Aorta (tissue), 5 donors: Measurements from ENCODE around the gene CD300H. TPM values are rescaled to one million over a fixed set of nuclear protein-coding genes. Genes with fewer than 3 reads are reported as not detected.
"Not testable (repeated sequence)": the region's sequence is repeated elsewhere in the genome, so short reads cannot be mapped to it uniquely, and the experiment has no call there.

Source experiments
- ATAC-seq: fragments of 200-7000 bp; cut with Tn5 transposase; one replicate; pipeline ENCODE4 v1.9.1; 2022; ENCODE audit warnings: moderate library complexity; ENCODE audit not compliant: low FRiP score
- DNase-seq, 2 donors: peaks; one replicate each; pipeline ENCODE4 v3.0.0-alpha.2; 2020
- H3K27ac ChIP-seq, 2 donors: one replicate each; pipeline ENCODE4 v1.5.1; 2013; ENCODE audit warnings: low read length in 2 of 2, mild to moderate bottlenecking in 2 of 2, moderate library complexity in 2 of 2, control low read depth in 1 of 2, inconsistent platforms in 1 of 2, low read depth in 1 of 2
- H3K27me3 ChIP-seq, 2 donors: one replicate each; pipeline ENCODE4 v1.6.1; 2013; ENCODE audit warnings: control low read depth in 1 of 2, low read length in 1 of 2, mild to moderate bottlenecking in 1 of 2, moderate library complexity in 1 of 2; ENCODE audit not compliant: insufficient read depth in 2 of 2, control insufficient read depth in 1 of 2
- H3K36me3 ChIP-seq, 2 donors: one replicate each; pipeline ENCODE4 v1.6.1; 2013; ENCODE audit warnings: control low read depth in 1 of 2, low read length in 1 of 2, mild to moderate bottlenecking in 1 of 2; ENCODE audit not compliant: insufficient read depth in 2 of 2, control insufficient read depth in 1 of 2
- H3K4me1 ChIP-seq, 2 donors: one replicate each; pipeline ENCODE4 v1.6.1; 2013; ENCODE audit warnings: low read length in 2 of 2, control low read depth in 1 of 2, mild to moderate bottlenecking in 1 of 2, moderate library complexity in 1 of 2; ENCODE audit not compliant: insufficient read depth in 2 of 2, control insufficient read depth in 1 of 2
- H3K4me3 ChIP-seq, 2 donors: one replicate each; pipeline ENCODE4 v1.5.1; 2013; ENCODE audit warnings: low read length in 2 of 2, control low read depth in 1 of 2, mild to moderate bottlenecking in 1 of 2
- H3K9me3 ChIP-seq: one replicate; pipeline ENCODE4 v1.6.1; 2013; ENCODE audit warnings: mild to moderate bottlenecking, low read length; ENCODE audit not compliant: control insufficient read depth
- WGBS, 2 donors: extraction: QIAGEN DNeasy Blood & Tissue Kit; methylation state at CpG; one replicate each; pipeline ENCODE4 v1.1.7; 2013; 5-methylcytosine and 5-hydroxymethylcytosine counted together
- intact Hi-C, 2 donors: fragments of 100-400 bp; cut with DNase I; formaldehyde crosslinking; loops; one replicate each; pipeline versions ENCODE4 v1.14.2 to v1.15.0; 2022
- polyA plus RNA-seq, 2 donors: library from polyadenylated mRNA; stranded (reverse); fragments of 200-250 nt; gene quantifications; one replicate each; pipeline ENCODE4 v1.2.3, GENCODE V29; 2013
- total RNA-seq, 2 donors: library from RNA; stranded (reverse); fragmentation: NEBNext Ultra II Directional; extraction: Animal tissue kit (Norgen Biotek cat#: 25700); gene quantifications; one replicate each; pipeline ENCODE4 v1.2.1, GENCODE V29; 2021
- donor health status: healthy with polysubstance abuse.
- donor health status: Bipolar disorder and iron deficiency.
- donor health status: DM: no; HTN: no; CAD: no.
- donor health status: DM: no; HTN: no; CAD: no.
- donor health status: DM: yes; HTN: yes; CAD: no.

The CD300H gene
- total and polyA plus RNA-seq, 4 donors, result not detected

DNA sequence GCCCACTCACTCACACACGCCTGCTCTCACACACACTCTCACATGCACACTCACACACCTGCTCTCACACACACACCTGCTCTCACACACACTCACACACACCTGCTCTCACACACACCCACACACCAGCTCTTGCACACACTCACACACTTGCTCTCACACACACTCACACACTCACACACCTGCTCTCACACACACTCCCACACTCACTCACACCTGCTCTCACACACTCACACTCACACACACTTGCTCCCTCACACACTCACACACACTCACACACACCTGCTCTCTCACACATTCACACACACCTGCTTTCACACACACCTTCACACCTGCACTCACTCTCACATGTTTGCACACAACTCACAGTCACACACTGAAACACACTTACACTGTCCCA, 4.0 kb downstream of the CD300H start:
- peaks cover 1% of the 10 kb centered on the region for H3K9me3 ChIP-seq
- no peak for ATAC-seq
- no peaks in the 10 kb centered on the region for H3K36me3 ChIP-seq
- DNase-seq, result no peak
- 84 to 90% methylated on average over 1 of the region's 1 CpG for WGBS, 2 donors
- intact Hi-C loops, result no loop called here
- H3K27ac ChIP-seq, result no peak overlapping the region
- no peaks in the 10 kb centered on the region for H3K4me1 ChIP-seq
- no peak overlapping the region for H3K4me3 ChIP-seq
- no peaks in the 10 kb centered on the region for H3K27me3 ChIP-seq

- 64 to 77% methylated on average over 3 of the region's 3 CpGs for WGBS, 2 donors
- no peaks in the 10 kb centered on the region for H3K4me1 ChIP-seq
- intact Hi-C loops, result no loop called here
Observed at GRCh38 chr17:74561586-74561985, 5.7 kb downstream of the CD300H start.

GRCh38 chr17:74558882-74559519, 8.3 kb downstream of the CD300H start:
- 71 to 73% methylated on average over 6 of the region's 6 CpGs for WGBS, 2 donors
- DNase-seq, result peak in 1 of 2 donors; percentile 4
- Histone ChIP-seq H3K4me3 (no peak overlapping the region), H3K4me1 (no peaks in the 10 kb centered on the region), H3K9me3 (peaks cover 1% of the 10 kb centered on the region), H3K27ac (no peak overlapping the region), H3K36me3 (no peaks in the 10 kb centered on the region), H3K27me3 (no peaks in the 10 kb centered on the region)
- intact Hi-C loops, result no loop called here
- no peak for ATAC-seq

More at GRCh38 chr17:74561586-74561985, 5.7 kb downstream of the CD300H start:
- DNase-seq (no peak), ATAC-seq (no peak)
- H3K9me3 ChIP-seq, result peaks cover 1% of the 10 kb centered on the region
- H3K4me3 ChIP-seq, result no peak overlapping the region
- H3K27me3 ChIP-seq, result no peaks in the 10 kb centered on the region
- no peaks in the 10 kb centered on the region for H3K36me3 ChIP-seq
- H3K27ac ChIP-seq, result no peak overlapping the region

DNA sequence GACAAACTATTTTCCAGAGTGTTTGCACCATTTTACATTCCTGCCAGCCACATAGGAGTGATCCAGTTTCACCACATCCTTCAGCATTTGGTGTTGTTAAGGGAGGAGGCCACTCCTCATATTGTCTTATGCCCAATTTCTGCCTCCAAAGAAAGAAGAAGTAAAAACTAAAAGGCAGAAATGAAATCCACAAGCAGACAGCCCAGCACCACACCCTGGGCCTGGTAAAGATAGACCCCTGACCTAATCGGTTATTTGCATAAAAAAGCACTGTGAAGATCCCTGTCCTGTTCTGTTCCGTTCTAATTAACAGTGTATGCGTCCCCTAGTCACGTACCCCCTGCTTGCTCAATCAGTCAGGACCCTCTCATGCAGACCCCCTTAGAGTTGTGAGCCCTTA, 8.9 kb downstream of the CD300H start:
- ATAC-seq, H3K4me3 ChIP-seq, H3K4me1 ChIP-seq, H3K27me3 ChIP-seq, DNase-seq, H3K27ac ChIP-seq, H3K36me3 ChIP-seq, intact Hi-C loops, H3K9me3 ChIP-seq: not testable (repeated sequence)
- WGBS, 2 donors, result 72 to 73% methylated on average over 4 of the region's 4 CpGs

GRCh38 chr17:74555427-74555940, 11.8 kb downstream of the CD300H start:
- Histone ChIP-seq H3K9me3 (peaks cover 1% of the 10 kb centered on the region), H3K27me3 (no peaks in the 10 kb centered on the region), H3K27ac (no peak overlapping the region), H3K4me3 (no peak overlapping the region), H3K4me1 (no peaks in the 10 kb centered on the region), H3K36me3 (no peaks in the 10 kb centered on the region)
- WGBS, 2 donors, result 63 to 67% methylated on average over 7 of the region's 7 CpGs
- ATAC-seq, result no peak
- DNase-seq, result peak in 1 of 2 donors; percentile 41
- intact Hi-C loops, result no loop called here

GRCh38 chr17:74554909-74555308, 12.4 kb downstream of the CD300H start:
- WGBS, 2 donors, result 42 to 53% methylated on average over 6 of the region's 6 CpGs
- no peaks in the 10 kb centered on the region for H3K27me3 ChIP-seq

DNA sequence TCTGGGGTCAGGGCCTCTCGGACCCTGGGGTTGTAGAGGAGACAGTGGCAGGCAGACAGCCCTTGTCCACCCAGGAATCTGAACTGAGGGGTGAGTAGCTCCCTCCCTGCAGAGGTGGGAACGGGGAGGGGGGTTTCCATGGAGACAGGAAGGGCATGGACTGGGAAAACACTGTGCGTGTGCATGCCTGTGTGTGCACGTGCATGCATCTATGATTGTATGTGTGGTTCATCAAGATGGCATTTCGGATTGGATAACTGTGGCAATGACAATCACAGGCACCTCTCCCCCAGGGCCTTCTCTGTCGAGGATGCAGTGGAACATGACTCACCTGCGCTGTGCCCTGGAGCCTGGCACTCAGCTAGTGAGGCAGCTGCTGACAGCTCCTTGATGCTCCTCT, 15.3 kb downstream of the CD300H start:
- ATAC-seq, result no peak
- H3K36me3 ChIP-seq, result no peaks in the 10 kb centered on the region
- H3K4me1 ChIP-seq, result no peaks in the 10 kb centered on the region
- no peak for DNase-seq
- H3K9me3 ChIP-seq, result no peaks in the 10 kb centered on the region
- no peak overlapping the region for H3K27ac ChIP-seq
- intact Hi-C loops, result no loop called here
- 42 to 44% methylated on average over 7 of the region's 7 CpGs for WGBS, 2 donors
- no peak overlapping the region for H3K4me3 ChIP-seq
- H3K27me3 ChIP-seq, result no peaks in the 10 kb centered on the region

More at GRCh38 chr17:74554909-74555308, 12.4 kb downstream of the CD300H start:
- peak in 1 of 2 donors; percentile 24 for DNase-seq
- ATAC-seq, result no peak
- intact Hi-C loops, result no loop called here
- no peaks in the 10 kb centered on the region for H3K4me1 ChIP-seq
- H3K9me3 ChIP-seq, result peaks cover 1% of the 10 kb centered on the region
- no peaks in the 10 kb centered on the region for H3K36me3 ChIP-seq
- no peak overlapping the region for H3K4me3 ChIP-seq
- H3K27ac ChIP-seq, result no peak overlapping the region

DNA sequence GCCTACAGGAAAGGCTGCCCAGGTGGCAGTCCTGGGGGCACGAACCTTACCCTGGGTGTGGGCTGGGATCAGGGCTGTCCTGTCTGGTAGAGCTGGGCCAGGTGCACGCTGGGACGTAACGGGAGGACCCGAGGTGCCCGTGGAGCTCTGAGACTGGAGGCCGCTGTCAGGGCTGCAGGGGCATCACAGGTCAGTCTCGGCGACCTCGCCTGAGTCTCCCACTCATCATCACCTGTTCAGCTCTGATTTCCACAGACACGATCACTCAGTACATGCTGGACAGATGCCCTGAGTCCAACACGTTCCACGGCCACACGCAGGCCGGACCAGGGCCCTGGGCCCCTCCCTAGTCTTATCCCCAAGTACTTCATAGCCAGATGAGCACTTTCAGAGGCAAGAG, 16.7 kb downstream of the CD300H start:
- 82 to 84% methylated on average over 15 of the region's 15 CpGs for WGBS, 2 donors

DNA sequence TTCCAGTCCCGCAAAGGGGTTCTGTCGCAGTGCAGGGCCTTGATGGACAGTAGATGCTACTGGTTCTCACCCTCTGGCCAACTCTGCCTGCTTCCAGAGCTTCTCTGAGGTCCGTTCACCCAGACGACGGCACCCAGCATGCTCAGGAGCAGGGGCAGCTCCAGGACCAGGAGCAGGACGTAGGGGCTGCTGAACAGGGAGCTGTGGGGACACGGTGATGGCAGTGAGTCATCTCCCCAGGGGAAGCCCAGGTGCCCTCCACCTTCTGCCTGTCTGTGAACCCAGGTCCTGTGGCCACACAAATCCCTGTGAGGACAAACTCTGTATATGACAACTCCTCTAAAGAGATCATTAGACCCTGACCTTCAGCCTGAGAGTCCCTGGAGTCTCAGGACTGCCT, 18.0 kb downstream of the CD300H start:
- intact Hi-C loops, result no loop called here
- 65 to 77% methylated on average over 7 of the region's 7 CpGs for WGBS, 2 donors
- Histone ChIP-seq H3K4me3 (no peak overlapping the region), H3K27me3 (no peaks in the 10 kb centered on the region), H3K36me3 (no peaks in the 10 kb centered on the region), H3K9me3 (no peaks in the 10 kb centered on the region), H3K4me1 (no peaks in the 10 kb centered on the region), H3K27ac (no peak overlapping the region)
- DNase-seq (no peak), ATAC-seq (no peak)

More for the DNA sequence above, 16.7 kb downstream of the CD300H start:
- Histone ChIP-seq H3K4me3 (no peak overlapping the region), H3K36me3 (no peaks in the 10 kb centered on the region), H3K27me3 (no peaks in the 10 kb centered on the region), H3K4me1 (no peaks in the 10 kb centered on the region), H3K27ac (no peak overlapping the region), H3K9me3 (no peaks in the 10 kb centered on the region)
- intact Hi-C loops, result no loop called here
- no peak for ATAC-seq
- no peak for DNase-seq
